Left cardiac atrium (tissue), 4 donors: ENCODE results near the gene PCIF1. TPM values are rescaled to one million over a fixed set of nuclear protein-coding genes. Genes with fewer than 3 reads are reported as not detected.
"Not testable (repeated sequence)": the region's sequence is repeated elsewhere in the genome, so short reads cannot be mapped to it uniquely, and the experiment has no call there.

Experiments
- ATAC-seq, 2 donors: fragments of 200-7000 bp; cut with Tn5 transposase; one replicate each; pipeline ENCODE4 v1.9.1; 2020; ENCODE audit warnings: mild to moderate bottlenecking in 2 of 2, moderate library complexity in 2 of 2
- DNase-seq: peaks from one replicate; pipeline ENCODE4 v3.0.0-alpha.2; 2020
- intact Hi-C, 2 donors: fragments of 100-400 bp; cut with DNase I; formaldehyde crosslinking; loops; one replicate each; pipeline versions ENCODE4 v1.14.1 to v1.15.1; 2022 to 2023
- total RNA-seq, 2 donors: library from RNA; stranded (reverse); fragmentation: NEBNext Ultra II Directional; extraction: Animal tissue kit (Norgen Biotek cat#: 25700); gene quantifications; one replicate each; pipeline ENCODE4 v1.2.1, GENCODE V29; 2021
- donor health status: DM: no; HTN: yes; CAD: no.
- donor health status: DM: no; HTN: yes; CAD: no; lungs with severe emphysema.
- donor health status: DM: yes; HTN: yes; CAD: no.
- donor health status: Dilated cardiomyopathy.

Gene PCIF1
- total RNA-seq, 2 donors from 2014 or later: 23.1 to 27.6 TPM

- intact Hi-C loops: no loop called here
- ATAC-seq (peak; percentile 73 to 81), DNase-seq (peak; percentile 83)
These were observed 14.7 kb upstream of the PCIF1 start for GRCh38 chr20:45919542-45920399.

GRCh38 chr20:45920462-45921336, 13.8 kb upstream of the PCIF1 start:
- DNase-seq (no peak), ATAC-seq (peak in 1 of 2 donors; percentile 2)
- intact Hi-C loops: no loop called here

- ATAC-seq (no peak), DNase-seq (no peak)
- intact Hi-C loops: no loop called here
These were observed 12.9 kb upstream of the PCIF1 start for GRCh38 chr20:45921337-45922189.

DNA sequence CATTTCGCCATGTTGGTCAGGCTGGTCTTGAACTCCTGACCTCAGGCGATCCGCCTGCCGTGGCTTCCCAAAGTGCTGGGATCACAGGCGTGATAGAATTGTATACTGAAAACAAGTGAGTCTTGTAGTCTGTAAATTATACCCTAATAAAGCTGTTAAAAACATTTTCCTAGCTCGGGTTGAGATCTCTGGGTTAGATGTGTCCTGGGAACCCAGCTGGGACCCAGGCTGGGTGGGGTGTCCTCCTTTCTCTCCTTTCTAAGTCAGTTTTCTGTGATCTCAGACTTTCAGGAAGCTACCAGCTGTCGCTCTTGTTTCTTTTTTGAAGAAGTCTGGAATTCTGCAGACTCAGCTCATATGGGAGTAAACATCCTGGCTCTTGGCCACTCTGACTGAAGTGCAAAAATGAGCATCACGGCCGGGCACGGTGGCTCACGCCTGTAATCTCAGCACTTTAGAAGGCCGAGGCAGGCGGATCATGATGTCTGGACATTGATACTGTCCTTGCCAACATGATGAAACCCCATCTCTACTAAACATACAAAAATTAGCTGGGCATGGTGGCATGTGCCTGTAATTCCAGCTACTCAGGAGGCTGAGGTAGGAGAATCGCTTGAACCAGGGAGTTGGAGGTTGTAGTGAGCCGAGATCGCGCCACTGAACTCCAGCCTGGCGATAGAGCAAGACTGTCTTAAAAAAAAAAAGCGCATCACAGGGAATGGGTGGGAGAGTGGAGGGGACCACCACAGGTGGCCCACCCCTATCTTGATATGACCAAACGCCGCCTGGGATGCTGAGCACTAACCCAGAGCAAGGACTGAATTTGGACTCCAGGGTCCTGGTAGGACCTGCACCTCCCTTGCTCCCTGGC, 9.9 kb upstream of the PCIF1 start:
- ATAC-seq (peak; percentile 58 to 65), DNase-seq (peak; percentile 63)
- intact Hi-C loops: no loop called here

DNA sequence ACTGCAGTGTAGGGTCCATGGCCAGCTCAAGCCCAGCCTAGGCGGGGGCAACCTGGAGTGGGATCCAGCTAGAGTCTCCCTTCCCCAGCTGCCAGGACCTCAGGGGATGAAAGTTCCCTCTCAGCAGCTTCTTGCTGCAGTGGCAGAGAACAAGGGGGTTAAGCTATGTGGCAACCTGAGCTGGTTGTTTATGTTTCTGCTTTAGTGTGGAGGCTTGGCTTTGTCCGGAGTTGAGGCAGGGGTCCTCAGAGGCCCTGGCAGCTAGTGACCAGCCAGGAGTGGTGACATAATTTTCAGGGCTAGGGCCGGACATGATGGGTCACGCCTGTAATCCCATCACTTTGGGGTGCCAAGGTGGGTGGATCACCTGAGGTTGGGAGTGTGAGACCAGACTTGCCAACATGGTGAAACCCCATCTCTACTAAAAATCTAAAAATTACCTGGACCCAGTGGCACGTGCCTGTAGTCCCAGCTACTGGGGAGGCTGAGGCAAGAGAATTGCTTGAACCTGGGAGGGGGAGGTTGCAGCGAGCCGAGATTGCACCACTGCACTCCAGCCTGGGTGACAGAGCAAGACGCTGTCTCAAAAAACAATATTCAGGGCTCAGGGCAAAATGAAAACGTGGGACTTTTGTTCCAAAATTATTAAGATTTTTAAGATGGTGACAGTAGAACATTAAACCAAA, 8.5 kb upstream of the PCIF1 start:
- intact Hi-C loops: no loop called here
- ATAC-seq (no peak), DNase-seq (no peak)

DNA sequence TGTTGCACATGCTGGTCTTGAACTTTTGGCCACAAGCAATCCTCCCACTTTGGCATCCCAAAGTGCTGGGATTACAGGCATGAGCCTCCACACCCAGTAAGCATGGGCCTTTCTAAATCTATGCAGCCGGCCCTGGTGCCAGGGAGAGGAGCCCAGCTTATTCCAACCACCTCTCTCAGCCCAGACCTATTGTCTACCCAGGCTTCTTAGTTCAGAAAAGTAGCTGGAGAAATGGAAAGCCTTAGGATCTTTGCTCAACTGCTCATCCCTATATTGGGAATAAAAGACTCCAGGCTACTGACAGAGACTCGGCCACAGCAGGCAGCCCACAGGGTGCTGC, 7.8 kb upstream of the PCIF1 start:
- no peak for DNase-seq
- ATAC-seq: no peak
- intact Hi-C loops: no loop called here

DNA sequence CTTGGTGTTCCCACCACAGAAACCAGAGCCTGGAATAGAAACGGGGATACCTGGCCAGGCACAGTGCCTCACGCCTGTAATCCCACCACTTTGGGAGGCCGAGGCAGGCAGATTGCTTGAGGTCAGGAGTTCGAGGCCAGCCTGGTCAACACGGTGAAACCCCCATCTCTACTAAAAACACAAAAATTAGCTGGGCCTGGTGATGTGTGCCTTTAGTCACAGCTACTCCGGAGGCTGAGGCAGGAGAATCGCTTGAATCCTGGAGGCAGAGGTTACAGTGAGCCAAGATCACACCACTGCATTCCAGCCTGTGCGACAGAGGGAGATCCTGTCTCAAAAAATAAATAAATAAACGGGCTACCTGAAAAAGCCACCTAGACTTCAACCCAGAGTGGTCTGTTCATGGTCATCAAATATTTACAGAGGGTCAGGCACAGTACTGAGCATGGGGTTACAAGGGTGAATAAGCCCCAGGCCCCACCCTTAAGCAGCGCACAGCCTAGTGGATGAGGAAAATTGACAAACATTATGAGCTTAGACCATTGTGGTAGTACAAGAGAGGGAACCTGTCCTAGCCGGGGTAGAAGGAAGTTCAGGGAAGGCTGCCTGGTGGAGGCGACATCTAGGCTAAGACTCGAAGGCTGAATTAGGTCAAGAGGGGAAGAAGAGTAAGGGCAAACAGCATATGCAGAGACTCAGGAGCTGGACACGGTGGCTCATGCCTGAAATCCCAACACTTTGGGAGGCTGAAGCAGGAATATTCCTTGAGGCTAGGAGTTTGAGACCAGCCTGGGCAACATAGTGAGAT, 7.2 kb upstream of the PCIF1 start:
- DNase-seq (no peak), ATAC-seq (no peak)
- intact Hi-C loops: no loop called here

DNA sequence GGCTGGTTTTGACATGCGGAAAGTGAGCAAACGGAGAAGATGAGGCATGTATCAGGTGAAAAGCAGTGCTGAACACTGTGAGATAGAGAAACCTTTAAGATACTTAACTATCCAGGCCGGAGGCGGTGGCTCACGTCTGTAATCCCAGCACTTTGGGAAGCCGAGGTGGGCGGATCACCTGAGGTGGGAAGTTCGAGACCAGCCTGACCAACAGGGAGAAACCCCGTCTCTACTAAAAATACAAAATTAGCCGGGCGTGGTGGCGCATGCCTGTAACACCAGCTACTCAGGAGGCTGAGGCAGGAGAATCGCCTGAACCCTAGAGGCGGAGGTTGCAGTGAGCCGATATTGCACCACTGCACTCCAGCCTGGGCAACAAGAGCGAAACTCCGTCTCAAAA, 2.8 kb upstream of the PCIF1 start:
- ATAC-seq, intact Hi-C loops: not testable (repeated sequence)

GRCh38 chr20:45933266-45934045, 1.0 kb upstream of the PCIF1 start:
- peak; percentile 25 to 51 for ATAC-seq
- DNase-seq: peak; percentile 78
- intact Hi-C loops: no loop called here

More for the DNA sequence above, 2.8 kb upstream of the PCIF1 start:
- not testable (repeated sequence) for DNase-seq

DNA sequence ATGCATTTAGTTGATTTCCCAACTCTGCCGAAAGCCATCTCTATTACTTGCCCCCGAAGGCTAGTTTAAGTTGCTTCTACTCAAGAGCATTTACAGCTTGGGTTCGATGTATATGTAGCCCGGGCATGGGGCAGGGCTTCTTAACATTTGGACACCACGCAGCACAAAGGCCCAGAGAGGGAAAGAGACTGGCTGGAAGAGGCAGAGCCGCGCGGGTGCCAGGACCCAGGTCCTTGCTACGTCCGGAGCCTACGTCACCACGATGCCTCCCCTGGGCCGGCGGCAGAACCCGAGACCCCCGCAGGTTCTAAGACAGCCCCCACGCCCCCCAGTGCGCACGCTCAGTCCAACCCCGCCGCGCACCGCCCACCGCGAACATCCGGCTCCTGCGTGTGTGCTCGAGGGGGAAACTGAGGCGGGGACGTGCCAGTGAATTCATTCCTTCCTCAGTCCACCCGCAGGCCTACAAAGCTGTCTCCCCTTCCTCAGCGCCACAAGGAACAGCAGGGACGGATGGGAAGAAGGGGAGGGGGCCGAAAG, 367 bp upstream of the PCIF1 start:
- ATAC-seq (peak; percentile 39 to 46), DNase-seq (peak; percentile 81)
- intact Hi-C loops: no loop called here

DNA sequence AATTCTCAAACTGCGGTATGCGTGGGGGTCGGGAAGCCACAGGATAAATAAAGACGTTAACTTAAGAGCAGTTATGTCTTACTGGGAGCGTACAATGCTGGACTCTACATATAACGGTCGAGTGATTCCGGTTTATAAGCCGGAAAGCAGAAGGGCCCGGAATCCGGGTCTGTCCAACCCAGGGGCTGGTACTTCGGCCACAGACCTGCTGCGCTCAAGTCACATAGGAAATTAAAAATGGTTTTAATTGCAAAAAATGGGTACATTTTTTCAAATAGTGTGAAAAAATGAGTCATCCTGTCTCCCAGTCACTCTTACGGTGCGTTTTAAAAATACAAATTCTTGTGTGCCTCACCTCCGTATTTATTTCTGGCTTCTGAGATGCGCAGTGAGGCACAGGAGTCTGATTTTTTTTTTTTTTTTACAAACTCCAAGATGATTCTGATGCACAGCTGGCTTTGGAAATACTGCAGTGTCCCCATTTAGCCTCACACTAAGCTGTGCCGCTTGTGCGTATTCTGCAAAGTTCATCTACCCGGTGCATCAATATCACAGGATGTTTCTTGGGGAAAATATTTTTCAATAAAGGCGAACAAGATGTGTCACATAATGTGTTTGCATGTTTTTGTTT, 1.0 kb downstream of the PCIF1 start:
- peak in 1 of 2 donors; percentile 3 for ATAC-seq
- intact Hi-C loops: loop anchor here in 1 of 2 donors (2.0 kb wide), 1 partner anchor 43 kb away; no protein-coding TSS in a partner anchor

DNA sequence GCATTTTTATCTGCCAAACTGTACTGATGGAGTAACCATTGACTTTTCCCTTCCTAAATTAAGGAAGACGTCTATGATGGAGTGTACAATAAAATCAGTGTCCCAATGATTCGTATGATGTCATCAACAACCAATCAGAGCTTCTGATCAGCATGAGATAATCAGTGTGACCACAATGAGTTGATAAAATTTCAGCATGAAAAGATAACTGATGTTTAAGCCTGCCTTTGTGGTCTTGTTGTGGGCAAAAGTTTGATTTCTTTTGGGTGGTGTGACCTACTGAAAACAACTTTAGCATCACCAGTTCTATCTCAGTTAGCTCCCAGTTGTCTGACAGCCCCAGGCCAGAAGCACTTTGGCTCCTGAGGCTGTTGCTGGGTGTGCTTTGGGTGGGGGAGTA, 3.3 kb downstream of the PCIF1 start:
- intact Hi-C loops: loop anchor here in 1 of 2 donors (2.0 kb wide), 1 partner anchor 45 kb away; no protein-coding TSS in a partner anchor
- ATAC-seq (no peak), DNase-seq (no peak)

More for the DNA sequence above, 1.0 kb downstream of the PCIF1 start:
- DNase-seq: no peak

DNA sequence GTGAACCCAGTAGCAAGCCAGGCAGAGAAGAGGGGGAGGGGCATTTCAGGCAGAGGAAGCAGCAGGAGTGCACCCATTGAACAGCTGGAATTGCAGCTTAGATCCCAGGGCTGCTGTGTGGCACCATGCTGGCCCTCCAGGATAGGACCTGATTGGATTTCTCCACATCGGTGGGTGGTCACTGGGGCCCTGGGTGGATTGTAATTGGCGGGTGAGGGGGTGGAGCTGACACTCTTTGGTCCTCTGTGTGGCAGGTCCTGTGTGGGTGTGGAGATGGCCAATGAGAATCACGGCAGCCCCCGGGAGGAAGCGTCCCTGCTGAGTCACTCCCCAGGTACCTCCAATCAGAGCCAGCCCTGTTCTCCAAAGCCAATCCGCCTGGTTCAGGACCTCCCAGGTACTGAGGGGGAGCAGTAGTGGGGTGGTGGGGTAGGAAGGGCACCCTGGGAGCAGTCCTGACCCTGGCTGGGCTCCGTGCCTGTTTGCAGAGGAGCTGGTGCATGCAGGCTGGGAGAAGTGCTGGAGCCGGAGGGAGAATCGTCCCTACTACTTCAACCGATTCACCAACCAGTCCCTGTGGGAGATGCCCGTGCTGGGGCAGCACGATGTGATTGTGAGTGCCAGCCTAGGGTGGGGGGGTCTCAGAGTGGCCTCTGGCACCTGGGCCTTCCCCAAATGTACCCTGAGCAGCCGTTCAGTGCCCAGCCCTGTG, 4.4 kb downstream of the PCIF1 start:
- DNase-seq (no peak), ATAC-seq (no peak)
- intact Hi-C loops: no loop called here

GRCh38 chr20:45940053-45940452, 5.6 kb downstream of the PCIF1 start:
- intact Hi-C loops: no loop called here
- no peak for DNase-seq

GRCh38 chr20:45940469-45940868, 6.0 kb downstream of the PCIF1 start:
- ATAC-seq: no peak
- intact Hi-C loops: no loop called here
- DNase-seq: no peak

More at GRCh38 chr20:45940053-45940452, 5.6 kb downstream of the PCIF1 start:
- no peak for ATAC-seq
